ENCODE measurements around the gene RELN. TPM values are rescaled to one million over a fixed set of nuclear protein-coding genes. Genes with fewer than 3 reads are reported as not detected.

RELN gene
- total RNA-seq, 2 donors from 2014 or later, result 1.5 to 1.6 TPM

- ATAC-seq (no peak), DNase-seq (no peak)
- intact Hi-C loops (cut with DNase I, micrococcal nuclease), result loop anchor here in 1 of 2 donors (10.0 kb wide), 1 partner anchor 590 kb away; no protein-coding TSS in a partner anchor
These were observed 414.9 kb downstream of the RELN start for GRCh38 chr7:103574576-103574975.

- intact Hi-C loops (cut with DNase I, micrococcal nuclease), result loop anchor here in 1 of 2 donors (10.0 kb wide), 1 partner anchor 591 kb away; no protein-coding TSS in a partner anchor
- ATAC-seq (no peak), DNase-seq (no peak)
These were observed 415.9 kb downstream of the RELN start for GRCh38 chr7:103573479-103574058.

- DNase-seq (no peak), ATAC-seq (peak; percentile 98)
- intact Hi-C loops (cut with DNase I, micrococcal nuclease), result loop anchor here in 1 of 2 donors (10.0 kb wide), 1 partner anchor 593 kb away; no protein-coding TSS in a partner anchor
These were observed 417.9 kb downstream of the RELN start for GRCh38 chr7:103571586-103571985.

- DNase-seq (no peak), ATAC-seq (no peak)
- intact Hi-C loops (cut with DNase I, micrococcal nuclease), result loop anchor here in 1 of 2 donors (10.0 kb wide), 1 partner anchor 595 kb away; no protein-coding TSS in a partner anchor
These were observed 419.7 kb downstream of the RELN start for GRCh38 chr7:103569621-103570305.

- ATAC-seq (no peak), DNase-seq (no peak)
- intact Hi-C loops (cut with DNase I, micrococcal nuclease), result no loop called here
These were observed 425.0 kb downstream of the RELN start for GRCh38 chr7:103564416-103564815.

GRCh38 chr7:103560136-103560535, 429.3 kb downstream of the RELN start:
- DNase-seq (no peak), ATAC-seq (no peak)
- intact Hi-C loops (cut with DNase I, micrococcal nuclease), result no loop called here

- DNase-seq (no peak), ATAC-seq (no peak)
- intact Hi-C loops (cut with DNase I, micrococcal nuclease), result no loop called here
These were observed 438.4 kb downstream of the RELN start for GRCh38 chr7:103551016-103551415.

- intact Hi-C loops (cut with DNase I, micrococcal nuclease), result loop anchor here in 1 of 2 donors (2.0 kb wide), 1 partner anchor 69 kb away; no protein-coding TSS in a partner anchor
- DNase-seq, result no peak
- no peak for ATAC-seq
These were observed 439.7 kb downstream of the RELN start for GRCh38 chr7:103549786-103550185.

- no peak for DNase-seq
- ATAC-seq, result no peak
- intact Hi-C loops (cut with DNase I, micrococcal nuclease), result loop anchor here in 1 of 2 donors (2.0 kb wide), 1 partner anchor 67 kb away; no protein-coding TSS in a partner anchor
These were observed 441.8 kb downstream of the RELN start for GRCh38 chr7:103547451-103548284.

- DNase-seq (no peak), ATAC-seq (no peak)
- intact Hi-C loops (cut with DNase I, micrococcal nuclease), result no loop called here
These were observed 447.0 kb downstream of the RELN start for GRCh38 chr7:103542470-103542869.

GRCh38 chr7:103541947-103542346, 447.5 kb downstream of the RELN start:
- ATAC-seq (no peak), DNase-seq (no peak)
- intact Hi-C loops (cut with DNase I, micrococcal nuclease), result no loop called here

- ATAC-seq, result no peak
- DNase-seq, result no peak
- intact Hi-C loops (cut with DNase I, micrococcal nuclease), result no loop called here
These were observed 448.4 kb downstream of the RELN start for GRCh38 chr7:103541026-103541425.

GRCh38 chr7:103540338-103540737, 449.1 kb downstream of the RELN start:
- ATAC-seq (no peak), DNase-seq (no peak)
- intact Hi-C loops (cut with DNase I, micrococcal nuclease), result no loop called here

- DNase-seq, result no peak
- intact Hi-C loops (cut with DNase I, micrococcal nuclease), result no loop called here
- ATAC-seq, result no peak
These were observed 449.6 kb downstream of the RELN start for GRCh38 chr7:103539875-103540274.

- intact Hi-C loops (cut with DNase I, micrococcal nuclease), result no loop called here
- no peak for DNase-seq
- ATAC-seq, result no peak
These were observed 450.3 kb downstream of the RELN start for GRCh38 chr7:103538964-103539709.

- ATAC-seq (no peak), DNase-seq (no peak)
- intact Hi-C loops (cut with DNase I, micrococcal nuclease), result no loop called here
These were observed 455.7 kb downstream of the RELN start for GRCh38 chr7:103533761-103534160.

GRCh38 chr7:103532955-103533354, 456.5 kb downstream of the RELN start:
- ATAC-seq (no peak), DNase-seq (no peak)
- intact Hi-C loops (cut with DNase I, micrococcal nuclease), result no loop called here

- intact Hi-C loops (cut with DNase I, micrococcal nuclease), result no loop called here
- ATAC-seq (no peak), DNase-seq (no peak)
These were observed 461.3 kb downstream of the RELN start for GRCh38 chr7:103528152-103528551.

GRCh38 chr7:103525937-103526336, 463.5 kb downstream of the RELN start:
- ATAC-seq, result no peak
- intact Hi-C loops (cut with DNase I, micrococcal nuclease), result no loop called here
- DNase-seq, result no peak
